Liver (tissue), 9 donors: ENCODE results near the gene TSHZ2. TPM values are rescaled to one million over a fixed set of nuclear protein-coding genes. Genes with fewer than 3 reads are reported as not detected.

Experiments
- DNase-seq: peaks from one replicate; pipeline ENCODE4 v3.0.0-alpha.2; 2017; ENCODE audit warnings: low spot score
- H3K27ac ChIP-seq, 2 donors: one replicate each; pipeline ENCODE4 v1.7.0; 2013; ENCODE audit warnings: inconsistent platforms in 2 of 2, low read length in 2 of 2, control low read depth in 1 of 2, low read depth in 1 of 2, mild to moderate bottlenecking in 1 of 2
- H3K27me3 ChIP-seq, 4 donors: one replicate each; pipeline versions ENCODE4 v1.6.1 to v1.7.0; 2013; ENCODE audit warnings: low read length in 3 of 4, inconsistent platforms in 1 of 4, mild to moderate bottlenecking in 1 of 4, moderate library complexity in 1 of 4; ENCODE audit not compliant: control insufficient read depth in 4 of 4, insufficient read depth in 4 of 4
- H3K36me3 ChIP-seq, 4 donors: one replicate each; pipeline versions ENCODE4 v1.6.1 to v1.7.0; 2013; ENCODE audit warnings: low read length in 3 of 4, mild to moderate bottlenecking in 3 of 4, low read depth in 1 of 4, moderate library complexity in 1 of 4; ENCODE audit not compliant: control insufficient read depth in 4 of 4, insufficient read depth in 3 of 4
- H3K4me1 ChIP-seq, 4 donors: one replicate each; pipeline versions ENCODE4 v1.6.1 to v1.7.0; 2013; ENCODE audit warnings: low read length in 3 of 4, mild to moderate bottlenecking in 3 of 4, moderate library complexity in 1 of 4; ENCODE audit not compliant: control insufficient read depth in 4 of 4, insufficient read depth in 4 of 4
- H3K4me3 ChIP-seq, 3 donors: one replicate each; pipeline versions ENCODE4 v1.6.1 to v1.7.0; 2013; ENCODE audit warnings: low read length in 3 of 3, control low read depth in 1 of 3, low read depth in 1 of 3, mild to moderate bottlenecking in 1 of 3
- H3K9ac ChIP-seq, 2 donors: one replicate each; pipeline ENCODE4 v1.7.0; 2013; ENCODE audit warnings: low read length in 2 of 2, mild to moderate bottlenecking in 2 of 2, moderate library complexity in 2 of 2, control low read depth in 1 of 2, low read depth in 1 of 2
- H3K9me3 ChIP-seq, 4 donors: one replicate each; pipeline versions ENCODE4 v1.6.1 to v1.7.0; 2013; ENCODE audit warnings: low read length in 3 of 4; ENCODE audit not compliant: control insufficient read depth in 4 of 4
- FOXA1 ChIP-seq: IDR thresholded peaks from 2 replicates; pipeline ENCODE4 v1.6.1; 2016; ENCODE audit warnings: antibody characterized with exemption
- FOXA2 ChIP-seq: IDR thresholded peaks from 2 replicates; pipeline ENCODE4 v1.6.1; 2016; ENCODE audit warnings: antibody characterized with exemption
- GABPA ChIP-seq, 2 donors: IDR thresholded peaks in 1 of 2; conservative IDR thresholded peaks in 1 of 2; 2 replicates each; pipeline ENCODE4 v1.6.1; 2016; ENCODE audit warnings: antibody characterized with exemption in 2 of 2, mild to moderate bottlenecking in 1 of 2, moderate library complexity in 1 of 2
- HNF4G ChIP-seq: IDR thresholded peaks from 2 replicates; pipeline ENCODE4 v1.6.1; 2016; ENCODE audit warnings: antibody characterized with exemption
- JUND ChIP-seq, 2 donors: IDR thresholded peaks; 2 replicates each; pipeline ENCODE4 v1.6.1; 2016; ENCODE audit warnings: antibody characterized with exemption in 2 of 2
- RAD21 ChIP-seq, 2 donors: IDR thresholded peaks; 2 replicates each; pipeline ENCODE4 v1.6.1; 2016; ENCODE audit warnings: antibody characterized with exemption in 2 of 2, mild to moderate bottlenecking in 2 of 2
- RXRA ChIP-seq, 2 donors: IDR thresholded peaks; 2 replicates each; pipeline ENCODE4 v1.6.1; 2017 to 2018; ENCODE audit warnings: antibody characterized with exemption in 2 of 2, mild to moderate bottlenecking in 1 of 2
- TAF1 ChIP-seq: conservative IDR thresholded peaks from 2 replicates; pipeline ENCODE4 v1.6.1; 2016; ENCODE audit warnings: antibody characterized with exemption, mild to moderate bottlenecking
- YY1 ChIP-seq: IDR thresholded peaks from 2 replicates; pipeline ENCODE4 v1.6.1; 2016; ENCODE audit warnings: antibody characterized with exemption, mild to moderate bottlenecking
- WGBS: extraction: QIAGEN DNeasy Blood & Tissue Kit; methylation state at CpG from one replicate; pipeline ENCODE4 v1.1.7; 2013; 5-methylcytosine and 5-hydroxymethylcytosine counted together
- polyA plus RNA-seq, 2 donors: library from polyadenylated mRNA; stranded (reverse) in 1 of 2; unstranded in 1 of 2; fragments of 200-250 nt in 1 of 2; fragments of >200 nt in 1 of 2; fragmentation: Nextera tagmentation in 1 of 2; extraction: Ambion mirVana in 1 of 2; gene quantifications; one replicate each; pipeline versions ENCODE4 v1.2.1 to v1.2.3, GENCODE V29; 2013 to 2015
- total RNA-seq, 2 donors: library from RNA; depleted of rRNA; stranded (reverse); fragments of >200 nt; gene quantifications; one replicate each; pipeline ENCODE4 v1.2.3, GENCODE V29; 2014
- TF ChIP-seq, protein P1 (sequence below): IDR thresholded peaks from 2 replicates; pipeline ENCODE4 v1.6.1; 2016; ENCODE audit warnings: antibody characterized with exemption
- TF ChIP-seq, protein P2 (sequence below): IDR thresholded peaks from 2 replicates; pipeline ENCODE4 v1.6.1; 2016; ENCODE audit warnings: antibody characterized with exemption, mild to moderate bottlenecking
- TF ChIP-seq, protein P3 (sequence below): IDR thresholded peaks from 2 replicates; pipeline ENCODE4 v1.6.1; 2016; ENCODE audit warnings: antibody characterized with exemption
- TF ChIP-seq, protein P4 (sequence below): IDR thresholded peaks from 2 replicates; pipeline ENCODE4 v1.6.1; 2016; ENCODE audit warnings: antibody characterized with exemption
- TF ChIP-seq, protein P5 (sequence below): fragments of 150-350 bp; IDR thresholded peaks from 2 replicates; pipeline ENCODE4 v1.5.1; 2017; ENCODE audit warnings: improper control_type of control experiment, low read depth, low read length; ENCODE audit not compliant: missing input control
- donor health status: healthy.
- donor health status: healthy.
- donor health status: healthy.
- donor health status: healthy.
- donor health status: healthy.

Gene TSHZ2
- total and polyA plus RNA-seq, 4 donors, result 2.9 to 11.3 (median 7.8) TPM

DNA sequence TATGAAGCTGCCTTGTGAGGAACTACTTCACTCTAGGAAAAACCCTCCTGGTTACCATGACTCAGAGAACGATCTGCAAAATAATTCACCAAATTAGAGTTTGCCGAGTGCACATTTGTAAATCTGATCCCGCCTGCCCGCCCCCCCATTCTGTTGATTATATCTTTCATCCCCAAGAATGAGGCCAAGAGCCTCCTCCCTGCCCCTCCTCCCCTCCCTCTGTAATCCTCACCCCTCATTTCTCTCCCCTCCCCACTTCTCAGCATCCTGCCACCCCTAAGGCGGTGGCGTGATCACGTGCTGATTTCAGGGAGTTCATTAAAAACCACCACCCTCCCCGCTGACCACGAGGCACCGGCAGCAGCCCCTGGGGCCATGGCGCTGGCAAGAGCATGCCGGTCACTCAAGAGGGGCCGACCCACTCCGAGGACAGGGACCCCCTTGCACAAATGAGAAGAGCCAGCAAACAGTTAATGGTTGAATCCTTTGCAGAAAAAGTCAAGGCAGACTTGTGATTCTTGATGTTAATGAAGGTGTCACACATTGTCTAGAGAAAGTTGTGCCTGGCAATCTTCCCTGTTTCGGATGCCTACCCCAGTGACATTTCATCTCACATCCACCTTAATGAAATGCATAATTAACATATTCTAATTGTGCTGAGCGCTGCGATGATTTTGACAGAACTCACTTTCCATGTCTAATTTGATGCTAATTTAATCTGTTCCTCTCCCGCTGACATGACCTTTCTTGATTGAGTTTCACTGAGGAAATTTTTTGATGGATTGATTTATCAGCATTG is 373.6 kb downstream of the TSHZ2 start:
- no peaks in the 10 kb centered on the region for H3K36me3 ChIP-seq
- H3K4me3 ChIP-seq, result no peak overlapping the region
- H3K27me3 ChIP-seq, result no peaks in the 10 kb centered on the region
- no peaks in the 10 kb centered on the region for H3K9me3 ChIP-seq
- WGBS, result 94% methylated on average over 18 of the region's 18 CpGs
- DNase-seq, result no peak
- H3K9ac ChIP-seq, result no peak overlapping the region
- H3K27ac ChIP-seq, result no peak overlapping the region
- H3K4me1 ChIP-seq, result no peaks in the 10 kb centered on the region
- TF ChIP-seq FOXA2 (no peak), GABPA (IDR thresholded peaks at IDR 0.05 in 1 of 2, conservative IDR thresholded peaks at IDR 0.05 in 1 of 2) (no peak), RXRA (IDR thresholded peaks at IDR 0.05) (no peak), JUND (IDR thresholded peaks at IDR 0.05) (no peak), HNF4G (no peak), TAF1 (no peak), YY1 (no peak)
- TF ChIP-seq, protein P1, sequence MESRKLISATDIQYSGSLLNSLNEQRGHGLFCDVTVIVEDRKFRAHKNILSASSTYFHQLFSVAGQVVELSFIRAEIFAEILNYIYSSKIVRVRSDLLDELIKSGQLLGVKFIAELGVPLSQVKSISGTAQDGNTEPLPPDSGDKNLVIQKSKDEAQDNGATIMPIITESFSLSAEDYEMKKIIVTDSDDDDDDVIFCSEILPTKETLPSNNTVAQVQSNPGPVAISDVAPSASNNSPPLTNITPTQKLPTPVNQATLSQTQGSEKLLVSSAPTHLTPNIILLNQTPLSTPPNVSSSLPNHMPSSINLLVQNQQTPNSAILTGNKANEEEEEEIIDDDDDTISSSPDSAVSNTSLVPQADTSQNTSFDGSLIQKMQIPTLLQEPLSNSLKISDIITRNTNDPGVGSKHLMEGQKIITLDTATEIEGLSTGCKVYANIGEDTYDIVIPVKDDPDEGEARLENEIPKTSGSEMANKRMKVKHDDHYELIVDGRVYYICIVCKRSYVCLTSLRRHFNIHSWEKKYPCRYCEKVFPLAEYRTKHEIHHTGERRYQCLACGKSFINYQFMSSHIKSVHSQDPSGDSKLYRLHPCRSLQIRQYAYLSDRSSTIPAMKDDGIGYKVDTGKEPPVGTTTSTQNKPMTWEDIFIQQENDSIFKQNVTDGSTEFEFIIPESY, result no peak
- TF ChIP-seq, protein P2, sequence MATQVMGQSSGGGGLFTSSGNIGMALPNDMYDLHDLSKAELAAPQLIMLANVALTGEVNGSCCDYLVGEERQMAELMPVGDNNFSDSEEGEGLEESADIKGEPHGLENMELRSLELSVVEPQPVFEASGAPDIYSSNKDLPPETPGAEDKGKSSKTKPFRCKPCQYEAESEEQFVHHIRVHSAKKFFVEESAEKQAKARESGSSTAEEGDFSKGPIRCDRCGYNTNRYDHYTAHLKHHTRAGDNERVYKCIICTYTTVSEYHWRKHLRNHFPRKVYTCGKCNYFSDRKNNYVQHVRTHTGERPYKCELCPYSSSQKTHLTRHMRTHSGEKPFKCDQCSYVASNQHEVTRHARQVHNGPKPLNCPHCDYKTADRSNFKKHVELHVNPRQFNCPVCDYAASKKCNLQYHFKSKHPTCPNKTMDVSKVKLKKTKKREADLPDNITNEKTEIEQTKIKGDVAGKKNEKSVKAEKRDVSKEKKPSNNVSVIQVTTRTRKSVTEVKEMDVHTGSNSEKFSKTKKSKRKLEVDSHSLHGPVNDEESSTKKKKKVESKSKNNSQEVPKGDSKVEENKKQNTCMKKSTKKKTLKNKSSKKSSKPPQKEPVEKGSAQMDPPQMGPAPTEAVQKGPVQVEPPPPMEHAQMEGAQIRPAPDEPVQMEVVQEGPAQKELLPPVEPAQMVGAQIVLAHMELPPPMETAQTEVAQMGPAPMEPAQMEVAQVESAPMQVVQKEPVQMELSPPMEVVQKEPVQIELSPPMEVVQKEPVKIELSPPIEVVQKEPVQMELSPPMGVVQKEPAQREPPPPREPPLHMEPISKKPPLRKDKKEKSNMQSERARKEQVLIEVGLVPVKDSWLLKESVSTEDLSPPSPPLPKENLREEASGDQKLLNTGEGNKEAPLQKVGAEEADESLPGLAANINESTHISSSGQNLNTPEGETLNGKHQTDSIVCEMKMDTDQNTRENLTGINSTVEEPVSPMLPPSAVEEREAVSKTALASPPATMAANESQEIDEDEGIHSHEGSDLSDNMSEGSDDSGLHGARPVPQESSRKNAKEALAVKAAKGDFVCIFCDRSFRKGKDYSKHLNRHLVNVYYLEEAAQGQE, result no peak
- TF ChIP-seq, protein P3, sequence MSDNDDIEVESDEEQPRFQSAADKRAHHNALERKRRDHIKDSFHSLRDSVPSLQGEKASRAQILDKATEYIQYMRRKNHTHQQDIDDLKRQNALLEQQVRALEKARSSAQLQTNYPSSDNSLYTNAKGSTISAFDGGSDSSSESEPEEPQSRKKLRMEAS, result no peak
- TF ChIP-seq, protein P4, sequence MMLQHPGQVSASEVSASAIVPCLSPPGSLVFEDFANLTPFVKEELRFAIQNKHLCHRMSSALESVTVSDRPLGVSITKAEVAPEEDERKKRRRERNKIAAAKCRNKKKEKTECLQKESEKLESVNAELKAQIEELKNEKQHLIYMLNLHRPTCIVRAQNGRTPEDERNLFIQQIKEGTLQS, result no peak

DNA sequence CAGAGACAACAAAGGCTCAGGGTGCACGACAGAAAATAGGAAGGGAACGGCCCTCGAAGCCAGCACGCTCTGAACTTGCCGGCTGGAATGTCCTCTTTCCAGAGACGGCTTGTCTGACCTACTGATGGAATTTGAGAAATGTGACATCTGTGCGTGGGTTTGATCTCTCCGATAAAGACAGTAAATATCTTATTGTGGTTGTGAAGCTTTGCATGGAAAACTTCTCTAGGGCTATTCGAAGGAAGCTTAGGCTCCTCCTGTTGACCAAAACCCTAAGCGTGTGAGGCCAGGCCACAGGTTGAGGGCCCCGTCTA is 374.1 kb downstream of the TSHZ2 start:
- TF ChIP-seq FOXA1, result no peak
- no peak for TF ChIP-seq FOXA2
- no peak for TF ChIP-seq JUND (IDR thresholded peaks at IDR 0.05)
- TF ChIP-seq RAD21 (IDR thresholded peaks at IDR 0.05), result no peak
- TF ChIP-seq, protein P4, result no peak
- TF ChIP-seq, protein P5, sequence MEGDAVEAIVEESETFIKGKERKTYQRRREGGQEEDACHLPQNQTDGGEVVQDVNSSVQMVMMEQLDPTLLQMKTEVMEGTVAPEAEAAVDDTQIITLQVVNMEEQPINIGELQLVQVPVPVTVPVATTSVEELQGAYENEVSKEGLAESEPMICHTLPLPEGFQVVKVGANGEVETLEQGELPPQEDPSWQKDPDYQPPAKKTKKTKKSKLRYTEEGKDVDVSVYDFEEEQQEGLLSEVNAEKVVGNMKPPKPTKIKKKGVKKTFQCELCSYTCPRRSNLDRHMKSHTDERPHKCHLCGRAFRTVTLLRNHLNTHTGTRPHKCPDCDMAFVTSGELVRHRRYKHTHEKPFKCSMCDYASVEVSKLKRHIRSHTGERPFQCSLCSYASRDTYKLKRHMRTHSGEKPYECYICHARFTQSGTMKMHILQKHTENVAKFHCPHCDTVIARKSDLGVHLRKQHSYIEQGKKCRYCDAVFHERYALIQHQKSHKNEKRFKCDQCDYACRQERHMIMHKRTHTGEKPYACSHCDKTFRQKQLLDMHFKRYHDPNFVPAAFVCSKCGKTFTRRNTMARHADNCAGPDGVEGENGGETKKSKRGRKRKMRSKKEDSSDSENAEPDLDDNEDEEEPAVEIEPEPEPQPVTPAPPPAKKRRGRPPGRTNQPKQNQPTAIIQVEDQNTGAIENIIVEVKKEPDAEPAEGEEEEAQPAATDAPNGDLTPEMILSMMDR, result no peak
- TF ChIP-seq RXRA (IDR thresholded peaks at IDR 0.05), result no peak
- TF ChIP-seq HNF4G, result no peak
- TF ChIP-seq TAF1, result no peak
- 81% methylated on average over 11 of the region's 11 CpGs for WGBS

More for the DNA sequence above, 374.1 kb downstream of the TSHZ2 start:
- no peaks in the 10 kb centered on the region for H3K9me3 ChIP-seq
- no peak overlapping the region for H3K9ac ChIP-seq
- H3K36me3 ChIP-seq, result no peaks in the 10 kb centered on the region
- H3K4me1 ChIP-seq, result no peaks in the 10 kb centered on the region
- H3K27ac ChIP-seq, result no peak overlapping the region
- no peak for DNase-seq
- H3K4me3 ChIP-seq, result no peak overlapping the region
- H3K27me3 ChIP-seq, result no peaks in the 10 kb centered on the region
